A673 (cell line): Measurements from ENCODE around the gene PSTPIP2.

Experiments used
- CTCF ChIP-seq: fragments of 300-800, 200-600 bp; sonication (generic); conservative IDR thresholded peaks from 2 replicates; pipeline ENCODE4 v1.5.1; 2017; ENCODE audit warnings: low read depth, mild to moderate bottlenecking, antibody characterized with exemption, low read length, moderate library complexity, mixed read lengths
- EZH2 ChIP-seq: fragments of 200-600 bp; sonication (generic); IDR thresholded peaks from 2 replicates; pipeline ENCODE4 v1.6.1; 2017; ENCODE audit warnings: borderline replicate concordance, low read depth, mild to moderate bottlenecking, mixed read lengths, antibody characterized with exemption, low read length; ENCODE audit not compliant: poor library complexity, severe bottlenecking

GRCh38 chr18:46080156-46080555, 8.1 kb upstream of the PSTPIP2 start:
- TF ChIP-seq EZH2, result no peak
- TF ChIP-seq CTCF, result no peak
